KMS-11 (cell line): ENCODE measurements around the gene NEURL2.

ENCODE experiments used
- H2AFZ ChIP-seq: fragments of 200-600 bp; sonication (generic); 2 replicates; pipeline ENCODE4 v1.6.1; 2016; ENCODE audit warnings: antibody characterized with exemption, mixed run types, low read depth
- H3K27ac ChIP-seq: fragments of 200-600 bp; sonication (generic); 2 replicates; pipeline ENCODE4 v1.6.1; 2016; ENCODE audit warnings: mild to moderate bottlenecking, mixed run types
- H3K27me3 ChIP-seq: fragments of 200-600 bp; sonication (generic); 2 replicates; pipeline ENCODE4 v1.6.1; 2017; ENCODE audit warnings: mild to moderate bottlenecking, low read depth, mixed run types, moderate library complexity; ENCODE audit not compliant: insufficient read depth
- H3K36me3 ChIP-seq: fragments of 200-600 bp; sonication (generic); 2 replicates; pipeline ENCODE4 v1.6.1; 2017; ENCODE audit warnings: mild to moderate bottlenecking, mixed run types; ENCODE audit not compliant: insufficient read depth
- H3K4me1 ChIP-seq: fragments of 200-600 bp; sonication (generic); 2 replicates; pipeline ENCODE4 v1.6.1; 2016; ENCODE audit warnings: mild to moderate bottlenecking, low read depth, mixed run types; ENCODE audit not compliant: poor library complexity, severe bottlenecking
- H3K4me2 ChIP-seq: fragments of 200-600 bp; sonication (generic); 2 replicates; pipeline ENCODE4 v1.7.0; 2016; ENCODE audit warnings: mild to moderate bottlenecking, mixed run types
- H3K4me3 ChIP-seq: fragments of 200-600 bp; sonication (generic); IDR thresholded peaks from 2 replicates; pipeline ENCODE4 v1.6.1; 2017; ENCODE audit warnings: low read depth, low read length, mixed read lengths; ENCODE audit not compliant: insufficient read depth
- H3K79me2 ChIP-seq: fragments of 200-600 bp; sonication (generic); 2 replicates; pipeline ENCODE4 v1.6.1; 2016; ENCODE audit warnings: low read depth, mixed run types; ENCODE audit not compliant: insufficient read depth
- H3K9ac ChIP-seq: fragments of 200-600 bp; sonication (generic); 2 replicates; pipeline ENCODE4 v1.6.1; 2016; ENCODE audit warnings: mild to moderate bottlenecking, mixed run types
- H4K20me1 ChIP-seq: fragments of 200-600 bp; sonication (generic); 2 replicates; pipeline ENCODE4 v1.6.1; 2016; ENCODE audit warnings: mild to moderate bottlenecking, mixed run types; ENCODE audit not compliant: insufficient read depth
- TF ChIP-seq, protein P1 (sequence below): fragments of 200-600 bp; sonication (generic); conservative IDR thresholded peaks from 2 replicates; pipeline ENCODE4 v1.6.1; 2017; ENCODE audit warnings: low read depth, mild to moderate bottlenecking, antibody characterized with exemption, low read length, moderate library complexity, mixed read lengths

NEURL2 gene

DNA sequence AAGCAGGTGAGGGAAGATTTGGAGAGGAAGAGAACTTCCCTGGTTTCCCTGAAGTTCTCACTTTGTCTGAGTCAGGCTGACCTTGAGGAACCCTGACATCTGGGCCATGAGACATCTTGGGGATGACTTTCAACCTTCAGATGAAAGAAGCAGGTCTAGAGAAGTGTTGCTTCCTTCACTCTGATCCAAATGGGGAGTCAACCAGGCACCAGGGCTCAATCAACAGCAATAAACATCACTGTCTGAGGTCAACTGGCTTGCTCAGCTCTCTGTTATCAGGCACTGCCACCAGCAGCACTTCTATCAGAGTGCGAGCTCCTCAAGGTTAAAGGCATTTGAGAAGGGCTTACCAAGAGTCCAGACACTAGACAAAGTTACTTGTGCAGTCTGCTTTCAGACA is 40.1 kb downstream of the NEURL2 start:
- no peak overlapping the region for H3K4me2 ChIP-seq
- H3K4me3 ChIP-seq: no peak overlapping the region
- peaks cover 6% of the 10 kb centered on the region for H3K4me1 ChIP-seq
- H2AFZ ChIP-seq: no peak overlapping the region
- H3K36me3 ChIP-seq: no peaks in the 10 kb centered on the region
- no peak overlapping the region for H3K27ac ChIP-seq
- no peak overlapping the region for H3K9ac ChIP-seq
- TF ChIP-seq, protein P1, sequence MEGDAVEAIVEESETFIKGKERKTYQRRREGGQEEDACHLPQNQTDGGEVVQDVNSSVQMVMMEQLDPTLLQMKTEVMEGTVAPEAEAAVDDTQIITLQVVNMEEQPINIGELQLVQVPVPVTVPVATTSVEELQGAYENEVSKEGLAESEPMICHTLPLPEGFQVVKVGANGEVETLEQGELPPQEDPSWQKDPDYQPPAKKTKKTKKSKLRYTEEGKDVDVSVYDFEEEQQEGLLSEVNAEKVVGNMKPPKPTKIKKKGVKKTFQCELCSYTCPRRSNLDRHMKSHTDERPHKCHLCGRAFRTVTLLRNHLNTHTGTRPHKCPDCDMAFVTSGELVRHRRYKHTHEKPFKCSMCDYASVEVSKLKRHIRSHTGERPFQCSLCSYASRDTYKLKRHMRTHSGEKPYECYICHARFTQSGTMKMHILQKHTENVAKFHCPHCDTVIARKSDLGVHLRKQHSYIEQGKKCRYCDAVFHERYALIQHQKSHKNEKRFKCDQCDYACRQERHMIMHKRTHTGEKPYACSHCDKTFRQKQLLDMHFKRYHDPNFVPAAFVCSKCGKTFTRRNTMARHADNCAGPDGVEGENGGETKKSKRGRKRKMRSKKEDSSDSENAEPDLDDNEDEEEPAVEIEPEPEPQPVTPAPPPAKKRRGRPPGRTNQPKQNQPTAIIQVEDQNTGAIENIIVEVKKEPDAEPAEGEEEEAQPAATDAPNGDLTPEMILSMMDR: no peak
- H4K20me1 ChIP-seq: no peaks in the 10 kb centered on the region
- no peaks in the 10 kb centered on the region for H3K27me3 ChIP-seq
- H3K79me2 ChIP-seq: peaks cover 12% of the 10 kb centered on the region

DNA sequence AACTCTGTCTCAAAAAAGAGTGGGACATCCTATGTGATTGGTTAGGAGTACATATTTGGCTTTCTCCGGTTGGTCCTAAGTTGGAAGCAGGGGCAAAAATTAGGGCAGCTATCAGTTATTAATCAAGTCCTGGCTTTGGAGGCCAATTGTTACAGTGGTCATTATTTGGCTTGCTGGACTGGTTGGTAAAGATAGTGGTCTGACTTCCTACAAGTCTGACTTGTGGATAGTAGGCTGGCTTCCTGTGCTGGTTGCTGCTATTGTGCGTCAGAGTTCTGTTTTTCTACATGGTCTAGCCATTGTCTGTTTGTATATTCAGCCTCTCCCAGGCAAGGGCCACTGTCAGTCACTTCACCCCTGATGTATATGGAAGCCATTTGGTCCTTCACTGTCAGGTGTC is 40.8 kb downstream of the NEURL2 start:
- Histone ChIP-seq H3K4me2 (no peak overlapping the region), H3K36me3 (no peaks in the 10 kb centered on the region), H3K27ac (no peak overlapping the region), H3K27me3 (no peaks in the 10 kb centered on the region), H2AFZ (no peak overlapping the region), H4K20me1 (no peaks in the 10 kb centered on the region), H3K4me3 (no peak overlapping the region), H3K4me1 (no peaks in the 10 kb centered on the region), H3K9ac (no peak overlapping the region), H3K79me2 (peaks cover 8% of the 10 kb centered on the region; the same call in 1 of the 2 replicates)
- TF ChIP-seq, protein P1: no peak

DNA sequence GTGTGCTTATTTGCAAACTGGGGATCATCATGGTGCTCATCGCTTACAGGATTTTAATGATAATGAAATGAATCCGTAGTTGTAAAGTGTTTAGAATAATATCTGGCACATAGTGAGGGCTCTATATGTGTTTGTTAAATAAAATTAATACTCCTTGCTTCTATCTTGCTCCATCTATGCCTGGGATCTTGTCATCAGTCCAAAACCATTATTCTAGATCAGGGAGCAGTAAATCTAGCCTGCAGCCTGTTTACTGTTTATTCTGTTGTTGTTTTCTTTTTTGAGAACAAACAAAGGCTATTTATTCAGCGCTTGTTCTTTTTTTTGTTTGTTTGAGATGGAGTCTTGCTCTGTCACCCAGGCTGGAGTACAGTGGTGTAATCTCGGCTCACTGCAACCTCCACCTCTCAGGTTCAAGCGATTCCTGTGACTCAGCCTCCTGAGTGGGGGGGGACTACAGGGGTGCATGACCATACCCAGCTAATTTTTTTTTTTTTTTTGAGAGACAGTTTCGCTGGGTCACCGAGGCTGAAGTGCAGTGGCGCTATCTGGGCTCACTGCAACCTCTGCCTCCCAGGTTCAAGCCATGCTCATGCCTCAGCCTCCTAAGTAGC is 41.9 kb downstream of the NEURL2 start:
- Histone ChIP-seq H3K4me1 (no peaks in the 10 kb centered on the region), H3K27ac (no peak overlapping the region), H4K20me1 (no peaks in the 10 kb centered on the region), H3K4me2 (no peak overlapping the region), H3K27me3 (no peaks in the 10 kb centered on the region), H3K9ac (no peak overlapping the region), H3K79me2 (no peaks in the 10 kb centered on the region), H3K4me3 (no peak overlapping the region), H2AFZ (no peak overlapping the region), H3K36me3 (no peaks in the 10 kb centered on the region)
- TF ChIP-seq, protein P1: no peak

DNA sequence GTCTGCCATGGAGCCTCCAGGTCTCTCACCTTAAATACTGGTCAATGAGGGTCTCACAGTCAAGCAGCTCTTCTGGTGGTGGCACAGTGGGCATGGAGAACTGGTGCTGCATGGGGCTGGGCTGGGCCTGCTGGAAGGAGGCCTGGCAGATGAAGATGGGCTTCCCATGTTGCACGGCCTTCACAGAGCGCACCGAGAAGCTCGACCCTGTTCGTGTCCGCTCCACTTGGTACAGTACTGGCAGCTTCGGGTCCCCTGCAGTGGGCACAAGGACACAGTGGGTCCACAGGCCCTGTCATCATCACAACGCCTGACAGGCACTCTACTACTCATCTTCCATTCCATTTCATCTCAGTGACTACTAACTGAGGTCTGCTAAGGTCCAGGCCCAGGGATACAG is 42.6 kb downstream of the NEURL2 start:
- H3K27ac ChIP-seq: no peak overlapping the region
- H3K9ac ChIP-seq: no peak overlapping the region
- TF ChIP-seq, protein P1: no peak
- H2AFZ ChIP-seq: no peak overlapping the region
- H4K20me1 ChIP-seq: no peaks in the 10 kb centered on the region
- no peak overlapping the region for H3K4me2 ChIP-seq
- H3K36me3 ChIP-seq: no peaks in the 10 kb centered on the region
- no peaks in the 10 kb centered on the region for H3K4me1 ChIP-seq
- H3K4me3 ChIP-seq: no peak overlapping the region
- H3K79me2 ChIP-seq: no peaks in the 10 kb centered on the region
- no peaks in the 10 kb centered on the region for H3K27me3 ChIP-seq
